HG03520 (cell line): ENCODE results near the gene LDLRAD3.
"Not testable (repeated sequence)": the region's sequence is repeated elsewhere in the genome, so short reads cannot be mapped to it uniquely, and the experiment has no call there.

Experiments
- ATAC-seq: cut with Tn5 transposase; IDR thresholded peaks from one replicate; pipeline ENCODE4 v1.9.1; 2021; ENCODE audit warnings: mild to moderate bottlenecking, moderate library complexity; ENCODE audit not compliant: unreplicated experiment

Gene LDLRAD3, protein sequence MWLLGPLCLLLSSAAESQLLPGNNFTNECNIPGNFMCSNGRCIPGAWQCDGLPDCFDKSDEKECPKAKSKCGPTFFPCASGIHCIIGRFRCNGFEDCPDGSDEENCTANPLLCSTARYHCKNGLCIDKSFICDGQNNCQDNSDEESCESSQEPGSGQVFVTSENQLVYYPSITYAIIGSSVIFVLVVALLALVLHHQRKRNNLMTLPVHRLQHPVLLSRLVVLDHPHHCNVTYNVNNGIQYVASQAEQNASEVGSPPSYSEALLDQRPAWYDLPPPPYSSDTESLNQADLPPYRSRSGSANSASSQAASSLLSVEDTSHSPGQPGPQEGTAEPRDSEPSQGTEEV

DNA sequence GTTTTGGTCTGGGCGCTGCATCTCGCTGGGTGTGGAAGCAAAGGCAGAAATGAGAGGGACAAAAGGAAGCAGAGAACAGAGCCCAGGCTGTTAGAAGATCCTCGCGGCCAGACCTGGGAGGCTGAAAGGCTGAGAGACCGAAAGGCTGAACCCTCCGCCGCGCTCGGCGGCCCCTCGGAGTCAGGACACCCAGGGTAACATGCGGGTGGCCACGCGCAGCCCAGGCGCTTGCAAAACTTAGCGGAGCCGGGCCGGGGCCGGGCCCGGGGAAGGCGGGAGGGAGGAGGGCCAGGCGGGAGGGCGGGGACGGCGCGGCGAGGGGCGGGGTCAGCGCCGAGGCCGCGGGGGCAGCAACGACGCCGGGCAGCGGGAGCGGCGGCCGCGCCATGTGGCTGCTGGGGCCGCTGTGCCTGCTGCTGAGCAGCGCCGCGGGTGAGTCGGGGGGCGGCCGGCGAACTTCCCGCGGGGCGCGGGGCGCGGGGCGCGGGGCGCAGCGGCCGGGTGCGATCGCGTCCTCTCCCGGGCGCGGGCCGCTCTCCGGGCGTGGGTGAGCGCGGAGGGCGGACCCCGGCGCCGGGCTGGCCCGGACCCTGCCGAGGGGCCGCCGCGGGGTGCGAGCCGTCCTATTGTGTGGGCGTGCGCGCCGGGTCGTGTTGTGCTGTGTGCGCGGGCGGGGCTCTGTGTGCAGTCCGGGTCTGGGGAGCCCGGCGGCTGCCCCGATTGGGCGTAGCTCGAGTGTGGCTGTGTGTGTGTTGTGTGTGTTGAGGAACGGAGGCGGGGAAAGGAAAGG, at the start of gene LDLRAD3:
TSS of gene LDLRAD3 (plus strand) at position 350 of the 790 bp plus-strand sequence. CDS start at position 387, 37 bp downstream.
- ATAC-seq, result peak; percentile 63

DNA sequence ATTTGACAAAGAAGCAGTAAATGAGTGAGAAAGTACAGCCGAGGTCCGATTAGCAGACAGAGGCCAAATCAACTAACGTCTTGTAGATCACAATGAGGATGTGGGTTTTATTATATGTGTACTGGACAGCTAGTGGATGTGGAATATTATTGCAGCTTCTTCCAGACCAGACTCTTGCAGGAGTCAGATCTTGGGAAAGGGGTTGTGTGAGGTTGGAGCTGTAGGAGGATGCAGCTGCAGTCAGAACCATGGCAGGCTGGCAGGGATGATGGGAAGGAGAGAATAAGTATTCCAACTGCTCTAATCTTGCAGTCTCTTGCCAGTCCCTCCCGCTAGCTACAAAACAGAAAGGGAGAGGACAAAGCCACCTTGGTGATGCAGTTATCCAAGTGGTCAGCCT, 46.8 kb upstream of the LDLRAD3 start:
- ATAC-seq, result no peak

DNA sequence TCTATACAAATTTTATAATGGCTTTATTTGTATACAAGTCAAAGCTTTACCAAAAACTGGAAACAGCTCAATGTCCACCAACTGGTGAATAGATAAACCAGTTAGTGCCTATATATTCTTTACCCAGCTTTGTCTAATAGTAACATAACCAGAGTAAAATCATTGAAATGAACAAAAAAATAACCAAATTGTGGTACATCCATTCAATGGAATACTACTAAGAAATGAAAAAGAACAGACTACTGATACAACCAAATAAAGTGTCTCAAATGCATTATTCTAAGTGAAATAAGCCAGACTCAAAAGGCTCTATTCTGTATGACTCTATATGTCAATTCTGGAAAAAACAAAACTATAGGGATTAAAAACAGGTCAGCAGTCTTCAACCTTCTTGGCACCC, 40.9 kb upstream of the LDLRAD3 start:
- no peak for ATAC-seq

DNA sequence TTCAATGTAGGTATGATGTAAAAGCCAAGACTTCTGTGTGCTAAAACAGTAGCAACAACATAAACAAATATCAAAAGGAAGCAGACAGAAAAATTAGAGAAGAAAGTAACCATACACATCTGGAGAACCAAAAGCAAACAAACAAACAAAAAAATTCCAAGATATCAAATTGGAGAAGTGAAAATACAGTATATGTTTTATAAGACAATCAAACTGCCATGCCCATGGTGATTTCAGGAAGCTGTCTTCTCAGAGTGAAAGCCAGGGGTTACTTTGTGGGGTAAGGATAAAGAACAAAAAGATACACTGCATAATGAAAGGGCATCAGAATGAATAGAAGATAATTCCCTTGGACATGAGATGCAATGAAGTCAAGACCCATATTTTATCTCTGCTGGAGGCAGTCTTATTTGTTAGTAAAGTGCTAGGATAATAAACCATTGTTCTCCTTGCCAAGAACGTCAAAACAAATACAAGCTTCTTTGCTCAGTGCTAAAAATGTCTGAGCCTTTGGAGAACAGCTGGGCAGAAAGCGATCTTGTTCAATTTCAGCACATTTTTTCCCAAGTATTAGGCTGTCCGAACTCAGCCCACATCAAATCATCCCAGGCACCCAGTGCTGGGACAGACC, 38.1 kb upstream of the LDLRAD3 start:
- no peak for ATAC-seq

DNA sequence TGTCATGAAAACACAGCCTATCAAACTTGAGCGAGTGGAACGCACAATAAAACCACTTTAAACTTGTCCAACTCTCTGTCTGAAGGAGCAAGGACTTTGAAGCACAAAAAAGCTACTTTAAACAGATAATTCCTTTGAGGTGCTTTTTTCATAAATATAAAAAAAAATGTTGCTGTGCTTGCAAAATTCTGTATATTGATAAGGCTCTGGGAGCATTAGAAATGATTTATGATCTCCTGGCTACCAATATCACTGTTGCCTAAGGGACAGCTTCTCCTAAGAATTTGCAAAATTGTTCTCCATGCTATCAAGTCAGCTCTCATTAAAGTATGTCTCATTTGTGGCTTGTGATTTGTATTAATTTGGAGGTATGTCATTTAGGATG, 37.6 kb upstream of the LDLRAD3 start:
- no peak for ATAC-seq

DNA sequence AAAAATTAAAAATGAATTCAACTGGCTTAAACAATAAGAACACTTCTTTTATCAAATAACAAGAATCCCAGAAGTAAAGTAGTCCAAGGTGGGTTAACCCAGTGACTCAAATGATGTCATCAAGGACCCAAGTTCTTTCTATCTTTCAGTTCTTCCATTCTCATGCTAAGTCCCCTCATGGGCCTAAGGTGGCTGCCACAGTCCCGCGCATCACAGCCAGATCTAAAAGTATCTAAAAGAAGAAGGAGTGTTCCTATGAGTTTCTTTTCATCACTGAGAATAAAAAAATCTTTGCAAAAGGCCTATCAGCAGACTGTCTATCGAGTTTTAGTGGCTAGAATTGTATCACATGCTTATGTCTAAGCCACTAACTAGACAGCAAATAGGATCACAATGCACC, 37.2 kb upstream of the LDLRAD3 start:
- ATAC-seq, result no peak

DNA sequence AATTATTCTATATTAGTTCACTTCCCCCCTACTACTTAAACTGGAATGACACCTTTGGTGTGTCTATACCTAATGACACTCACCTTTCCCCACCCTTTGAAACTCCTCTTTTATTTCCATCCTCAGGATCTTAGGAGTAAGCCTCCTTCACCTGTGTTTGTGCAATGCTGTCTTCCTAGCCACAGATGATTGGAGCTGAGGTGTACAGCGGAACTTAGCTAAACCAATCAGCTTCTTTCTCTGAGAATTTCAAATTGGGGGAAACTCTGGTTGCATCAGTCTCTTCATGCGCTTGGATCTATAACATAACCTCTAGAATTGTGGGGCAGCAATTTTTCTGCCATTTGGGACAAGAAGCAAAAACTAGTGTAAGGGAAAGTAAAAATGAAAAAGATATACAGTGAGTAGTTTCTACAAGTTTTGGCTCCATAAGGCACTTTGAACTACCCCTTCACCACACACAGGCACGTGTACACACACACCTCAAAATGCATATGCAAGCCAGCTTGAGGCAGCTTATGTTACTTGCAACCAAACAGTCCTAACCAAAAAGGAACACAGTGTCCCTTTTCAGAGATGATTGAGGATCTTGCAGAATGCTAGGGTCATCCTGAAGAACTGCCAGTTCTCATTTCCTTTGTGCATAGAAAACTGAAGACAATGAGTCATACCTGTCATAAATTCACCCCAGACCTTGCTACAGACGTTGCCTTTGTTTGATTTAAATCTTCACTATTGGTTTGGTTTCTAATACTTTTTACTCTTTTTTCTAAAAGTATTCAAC, 36.0 kb upstream of the LDLRAD3 start:
- ATAC-seq, result peak; percentile 71

DNA sequence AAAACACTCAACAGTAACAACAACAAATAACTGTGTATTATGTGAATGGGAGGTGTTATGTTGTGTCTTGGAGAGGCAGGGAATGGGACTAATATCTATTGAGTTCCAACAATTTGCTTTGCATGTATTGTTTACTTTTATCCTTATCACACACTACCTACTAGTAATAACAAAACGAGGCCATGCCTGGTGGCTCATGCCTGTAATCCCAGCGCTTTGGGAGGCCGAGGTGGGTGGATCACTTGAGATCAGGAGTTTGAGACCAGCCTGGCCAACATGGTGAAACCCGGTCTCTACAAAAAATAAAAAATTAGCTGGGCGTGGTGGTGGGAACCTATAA, 35.5 kb upstream of the LDLRAD3 start:
- ATAC-seq, result peak; percentile 13

DNA sequence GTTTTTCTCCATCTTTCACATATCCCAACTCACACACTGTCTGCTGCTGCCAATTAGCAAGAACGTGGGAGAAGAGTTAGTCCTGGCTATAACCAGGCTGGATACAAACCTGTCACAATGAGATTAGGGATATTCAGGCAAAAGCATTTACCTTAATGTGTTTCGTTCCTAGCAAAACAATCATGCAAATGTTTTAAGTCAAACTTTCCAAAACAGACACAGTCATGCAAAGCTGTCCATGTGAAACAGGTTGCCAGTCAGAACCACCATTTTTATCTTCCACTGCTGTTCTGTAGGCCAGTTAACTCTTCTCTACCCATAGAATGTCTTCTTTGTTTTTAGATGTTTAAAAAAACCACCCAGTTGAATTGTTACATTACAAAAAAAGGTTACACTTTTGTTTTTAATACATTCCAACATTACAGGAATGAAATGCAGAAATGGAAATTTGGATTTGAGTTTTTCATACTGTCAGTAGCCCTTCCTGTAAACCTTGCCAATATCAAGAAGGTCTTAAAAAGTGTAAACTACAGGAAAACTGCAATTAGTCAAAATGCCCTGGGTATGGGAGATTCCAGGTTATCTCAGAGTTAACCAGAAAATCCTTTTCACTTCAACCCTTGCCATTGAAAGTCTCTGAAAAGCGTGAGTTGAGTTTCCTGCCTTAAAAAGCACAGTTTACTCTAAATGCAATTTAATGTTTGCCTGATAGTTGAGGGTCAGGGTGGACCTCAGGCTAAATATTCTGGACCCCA, 34.2 kb upstream of the LDLRAD3 start:
- no peak for ATAC-seq

DNA sequence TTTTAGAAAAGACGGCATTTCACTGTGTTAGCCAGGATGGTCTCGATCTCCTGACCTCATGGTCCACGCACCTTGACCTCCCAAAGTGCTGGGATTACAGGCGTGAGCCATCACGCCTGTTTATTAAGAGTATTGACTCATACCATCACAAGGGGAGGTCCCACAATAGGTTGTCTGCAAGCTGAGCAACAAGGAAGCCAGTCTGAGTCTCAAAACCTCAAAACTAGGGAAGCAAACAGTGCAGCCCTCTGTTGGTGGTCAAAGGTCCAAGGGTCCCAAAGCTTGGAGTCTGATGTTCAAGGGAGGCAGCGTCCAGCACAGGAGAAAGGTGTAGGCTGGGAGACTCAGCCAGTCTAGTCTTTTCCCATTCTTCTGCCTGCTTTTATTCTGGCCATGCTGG, 32.8 kb upstream of the LDLRAD3 start:
- no peak for ATAC-seq

DNA sequence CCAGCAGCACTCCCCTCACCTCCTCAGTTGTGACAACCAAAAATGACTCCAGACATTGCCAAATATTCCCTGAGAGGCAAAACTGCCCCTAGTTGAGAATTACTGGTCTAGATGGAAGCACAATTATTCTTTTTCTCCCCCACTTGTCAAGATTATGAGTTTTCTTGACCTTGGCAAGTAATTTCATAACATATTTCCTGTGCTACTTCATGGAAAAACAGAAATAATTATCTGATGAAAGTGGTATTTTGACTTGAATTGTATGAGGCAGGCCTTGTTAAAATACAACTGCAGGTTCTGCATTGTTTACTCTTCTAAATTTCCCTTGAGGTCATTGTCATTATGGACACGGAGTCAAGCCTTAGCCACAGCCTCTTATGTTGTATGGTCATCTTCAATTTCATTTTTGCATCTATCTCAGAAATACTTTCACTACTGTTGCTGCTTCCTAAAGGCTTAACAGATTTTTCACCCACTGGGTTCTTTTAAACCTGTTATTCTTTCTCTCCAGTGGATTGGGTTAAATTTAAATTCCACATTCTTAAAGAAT, 32.2 kb upstream of the LDLRAD3 start:
- no peak for ATAC-seq

DNA sequence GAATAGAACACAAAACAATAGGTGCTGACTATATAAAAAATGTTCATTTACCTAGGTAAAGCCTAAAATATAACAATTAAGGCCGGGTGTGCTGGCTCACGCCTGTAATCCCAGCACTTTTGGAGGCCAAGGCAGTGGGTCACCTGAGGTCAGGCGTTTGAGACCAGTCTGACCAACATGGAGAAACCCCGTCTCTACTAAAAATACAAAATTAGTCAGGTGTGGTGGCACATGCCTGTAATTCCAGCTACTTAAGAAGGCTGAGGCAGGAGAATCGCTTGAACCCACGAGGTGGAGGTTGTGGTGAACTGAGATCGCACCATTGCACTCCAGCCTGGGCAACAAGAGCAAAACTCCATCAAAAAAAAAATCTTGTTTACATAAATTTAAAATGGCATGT, 31.4 kb upstream of the LDLRAD3 start:
- ATAC-seq, result not testable (repeated sequence)

DNA sequence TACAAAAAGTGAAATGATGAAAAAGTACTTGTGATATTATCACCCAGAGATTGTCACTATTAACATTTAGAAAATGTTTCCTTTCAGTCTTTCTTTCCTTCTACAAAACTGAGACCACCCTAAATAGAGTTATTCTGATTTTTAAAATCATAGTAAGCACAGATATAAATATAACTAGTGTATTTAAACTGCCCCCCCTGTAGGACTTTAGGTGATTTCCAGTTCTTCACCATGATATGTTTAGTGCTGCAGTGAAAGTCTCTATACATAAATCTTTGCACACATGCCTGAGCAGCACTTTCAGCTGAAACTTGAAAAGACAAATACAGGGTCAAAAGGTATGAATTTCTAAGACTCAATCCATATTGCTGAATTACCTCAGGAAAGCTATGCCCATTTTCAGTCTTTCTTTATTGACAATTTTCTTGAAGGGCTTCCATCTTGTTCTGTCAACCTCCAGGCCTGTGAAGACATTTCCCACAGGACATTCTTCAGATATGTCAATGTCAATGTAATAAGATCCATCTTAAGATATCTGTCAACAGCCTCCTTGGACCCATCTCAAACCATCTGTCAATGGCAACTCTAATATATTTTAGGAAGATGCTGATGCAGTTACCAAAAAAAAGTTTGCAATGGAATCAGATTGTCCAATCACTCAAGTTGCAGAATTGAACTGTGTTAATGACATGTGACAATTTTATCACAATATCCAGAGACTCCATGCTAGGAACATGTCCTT, 30.8 kb upstream of the LDLRAD3 start:
- no peak for ATAC-seq

DNA sequence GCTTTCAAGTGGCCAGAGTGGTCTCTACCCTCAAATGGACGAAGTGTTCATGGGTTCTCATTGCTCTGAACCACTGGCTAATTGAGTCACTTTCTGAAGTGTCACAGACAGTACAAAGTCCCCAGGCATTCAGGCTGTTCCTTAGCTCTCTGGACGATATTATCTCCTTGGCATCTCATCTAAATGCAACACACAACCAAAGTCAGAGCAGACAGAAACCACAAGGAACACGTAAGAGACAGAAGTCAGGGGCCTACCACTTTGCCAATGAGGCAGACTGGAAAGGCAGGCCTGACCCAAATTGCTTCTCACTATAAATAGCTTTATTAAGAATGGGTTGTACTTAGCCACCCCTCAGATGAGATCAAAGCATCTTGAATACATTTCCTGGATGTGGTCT, 29.0 kb upstream of the LDLRAD3 start:
- no peak for ATAC-seq

DNA sequence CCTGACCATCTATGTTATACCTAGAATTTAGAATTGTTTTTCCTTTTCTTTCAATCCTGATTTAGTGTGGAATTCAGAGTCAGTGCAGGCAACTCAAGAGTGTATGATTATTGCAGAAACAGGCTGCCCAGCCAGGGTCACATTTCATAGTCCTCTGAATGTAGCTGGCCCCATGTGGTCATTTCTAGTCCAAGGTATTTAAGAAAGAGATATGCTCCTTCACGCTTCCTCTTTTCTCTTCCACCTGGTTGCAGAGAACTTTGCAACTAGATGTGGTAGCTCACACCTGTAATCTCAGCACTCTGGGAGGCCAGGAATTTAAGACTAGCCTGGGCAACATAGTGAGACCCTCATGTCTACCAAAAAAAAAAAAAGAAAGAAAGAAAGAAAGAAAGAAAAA, 27.6 kb upstream of the LDLRAD3 start:
- no peak for ATAC-seq

DNA sequence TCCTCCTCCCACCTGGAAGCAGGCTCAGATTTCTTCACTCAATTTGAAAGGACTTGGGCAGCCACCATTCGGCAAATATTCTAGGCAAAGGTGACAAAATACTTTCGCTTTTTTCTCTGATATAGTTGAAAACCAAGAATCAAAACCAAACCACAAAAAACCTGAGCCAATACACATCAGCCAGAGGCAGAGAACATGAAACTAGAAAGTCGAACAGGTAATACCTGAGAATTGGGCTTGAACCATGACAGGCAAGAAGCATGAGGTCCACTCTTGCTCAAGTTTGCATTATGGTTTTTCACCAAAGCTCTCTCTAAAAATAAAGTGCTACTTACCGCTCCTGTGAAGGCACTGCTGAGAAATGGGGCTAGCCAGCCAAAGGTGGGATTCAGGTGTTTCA, 26.2 kb upstream of the LDLRAD3 start:
- ATAC-seq, result no peak

DNA sequence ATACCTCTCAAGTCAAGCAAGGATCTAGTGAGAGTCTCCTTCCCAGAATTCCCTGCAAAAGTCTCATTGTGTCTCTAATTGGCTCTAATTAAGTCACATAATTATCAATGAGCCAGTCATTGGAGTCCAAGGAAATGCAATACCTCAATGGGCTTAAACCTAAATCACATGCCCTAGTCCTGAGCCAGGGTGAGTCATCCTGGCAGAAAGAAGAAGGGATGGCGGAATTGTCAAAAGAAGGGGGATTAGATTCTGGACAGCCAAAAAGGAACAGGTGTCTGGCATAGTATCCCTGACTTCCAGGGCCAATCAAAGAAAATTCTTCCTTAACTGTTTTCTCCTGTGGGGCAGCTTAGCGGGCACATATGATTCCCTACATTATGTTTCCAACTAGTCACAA, 25.1 kb upstream of the LDLRAD3 start:
- ATAC-seq, result no peak

DNA sequence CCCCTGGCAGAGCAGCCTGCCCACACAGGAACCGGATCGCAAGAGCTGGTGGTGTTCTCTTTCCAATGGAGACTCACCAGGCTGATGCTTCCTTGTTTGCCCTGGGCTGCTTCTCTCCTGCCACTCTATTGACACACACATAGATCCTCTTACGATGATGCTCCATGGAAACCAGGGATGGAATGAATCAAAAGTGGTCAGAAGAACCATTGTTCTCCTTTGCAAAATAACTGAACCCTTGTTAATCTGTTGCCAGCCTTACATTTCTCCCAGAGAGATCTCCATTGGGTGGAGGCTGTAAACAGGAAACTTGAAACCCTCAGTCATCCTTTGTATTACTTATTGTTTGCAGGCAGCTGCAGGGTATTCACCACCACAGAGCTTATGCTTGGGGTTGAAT, 24.6 kb upstream of the LDLRAD3 start:
- ATAC-seq, result no peak

DNA sequence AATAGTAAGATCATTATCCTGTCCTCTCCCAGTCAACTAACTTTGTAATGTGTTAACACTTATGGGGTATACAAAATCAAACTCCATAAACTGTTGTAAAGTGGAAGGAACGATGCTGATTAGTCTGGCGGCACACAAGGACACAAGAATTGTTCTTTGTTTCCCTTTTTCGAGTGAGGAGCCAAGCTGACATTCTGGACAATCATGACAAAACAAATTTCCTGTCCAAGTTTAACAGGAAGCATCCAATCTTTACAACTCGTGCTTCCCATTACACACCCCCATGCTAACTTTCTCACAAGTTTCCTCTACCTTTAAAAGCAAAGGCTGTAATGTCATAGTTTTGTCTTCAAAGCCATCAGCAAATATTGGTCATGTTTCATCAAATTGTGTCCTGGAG, 20.4 kb upstream of the LDLRAD3 start:
- no peak for ATAC-seq

DNA sequence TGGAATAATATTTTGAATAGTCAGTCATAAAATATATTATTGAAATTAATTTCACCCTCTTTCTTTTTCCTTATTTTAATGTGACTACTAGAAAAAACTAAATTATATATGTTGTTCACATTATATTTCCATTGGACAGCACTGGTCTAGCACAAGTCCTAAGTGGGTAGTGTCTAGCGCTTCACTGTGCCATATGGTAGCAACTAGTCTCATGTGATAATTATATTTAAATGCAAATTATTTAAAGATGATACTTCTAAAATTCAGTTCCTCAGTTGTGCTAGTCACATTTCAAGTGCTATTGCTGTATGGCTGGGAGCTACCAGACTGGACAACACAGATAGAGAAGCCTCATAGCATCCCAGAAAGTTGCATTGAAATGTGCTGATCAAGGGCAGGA, 19.1 kb upstream of the LDLRAD3 start:
- ATAC-seq, result no peak
